GM12865 (cell line): ENCODE measurements around the gene DOCK2.

Experiments
- DNase-seq: peaks from one replicate; pipeline ENCODE4 v3.0.0; 2010; ENCODE audit warnings: low read depth
- H3K4me3 ChIP-seq: 2 replicates; pipeline ENCODE4 v1.5.1; 2011; ENCODE audit warnings: mild to moderate bottlenecking, low read depth, low read length, control low read depth
- CTCF ChIP-seq: IDR thresholded peaks from 2 replicates; pipeline ENCODE4 v1.5.1; 2011; ENCODE audit warnings: low read length, control low read depth, low read depth, inconsistent platforms; ENCODE audit not compliant: insufficient read depth; ENCODE audit errors: missing control alignments

DOCK2 gene

GRCh38 chr5:169795338-169795737 is 158.3 kb downstream of the DOCK2 start:
- no peak for TF ChIP-seq CTCF
- DNase-seq = no peak
- no peak overlapping the region for H3K4me3 ChIP-seq

GRCh38 chr5:169796731-169797130 is 159.7 kb downstream of the DOCK2 start:
- no peak for DNase-seq
- TF ChIP-seq CTCF = no peak
- no peak overlapping the region for H3K4me3 ChIP-seq

GRCh38 chr5:169797577-169797976 is 160.5 kb downstream of the DOCK2 start:
- no peak overlapping the region for H3K4me3 ChIP-seq
- TF ChIP-seq CTCF = no peak
- DNase-seq = no peak

GRCh38 chr5:169798438-169798837 is 161.4 kb downstream of the DOCK2 start:
- no peak for TF ChIP-seq CTCF
- no peak overlapping the region for H3K4me3 ChIP-seq
- no peak for DNase-seq

GRCh38 chr5:169798906-169799660 is 162.0 kb downstream of the DOCK2 start:
- no peak for TF ChIP-seq CTCF
- DNase-seq = no peak
- H3K4me3 ChIP-seq = no peak overlapping the region

GRCh38 chr5:169801324-169801777 is 164.3 kb downstream of the DOCK2 start:
- no peak for TF ChIP-seq CTCF
- no peak overlapping the region for H3K4me3 ChIP-seq
- peak; percentile 43 for DNase-seq

GRCh38 chr5:169801781-169802180 is 164.7 kb downstream of the DOCK2 start:
- no peak for DNase-seq
- no peak for TF ChIP-seq CTCF
- H3K4me3 ChIP-seq = no peak overlapping the region
